HFF-Myc (cell line): ENCODE results near the gene ZNF474.

Experiments used
- DNase-seq: peaks from one replicate; pipeline ENCODE4 v3.0.0-alpha.2; 2011; ENCODE audit warnings: low read depth; ENCODE audit errors: extremely low read depth
- H3K4me3 ChIP-seq: replicated peaks from 2 replicates; pipeline ENCODE4 v1.5.1; 2011; ENCODE audit warnings: low read depth, mild to moderate bottlenecking, control low read depth, low read length
- CTCF ChIP-seq: IDR thresholded peaks from 2 replicates; pipeline ENCODE4 v1.5.1; 2012; ENCODE audit warnings: mild to moderate bottlenecking, low read depth, low read length, control low read depth; ENCODE audit errors: missing control alignments

ZNF474 gene

GRCh38 chr5:122118356-122118948 lies 10.9 kb upstream of the ZNF474 start:
- DNase-seq: no peak
- H3K4me3 ChIP-seq: no peak overlapping the region
- no peak for TF ChIP-seq CTCF

GRCh38 chr5:122119205-122119604 lies 10.1 kb upstream of the ZNF474 start:
- no peak for DNase-seq
- TF ChIP-seq CTCF: no peak
- no peak overlapping the region for H3K4me3 ChIP-seq

GRCh38 chr5:122120493-122120892 lies 8.9 kb upstream of the ZNF474 start:
- TF ChIP-seq CTCF: no peak
- no peak overlapping the region for H3K4me3 ChIP-seq

GRCh38 chr5:122120957-122121356 lies 8.4 kb upstream of the ZNF474 start:
- no peak for DNase-seq
- no peak for TF ChIP-seq CTCF
- no peak overlapping the region for H3K4me3 ChIP-seq

More at GRCh38 chr5:122120493-122120892, 8.9 kb upstream of the ZNF474 start:
- no peak for DNase-seq

GRCh38 chr5:122121479-122122465 lies 7.6 kb upstream of the ZNF474 start:
- H3K4me3 ChIP-seq: no peak overlapping the region
- no peak for DNase-seq

GRCh38 chr5:122124766-122125165 lies 4.6 kb upstream of the ZNF474 start:
- TF ChIP-seq CTCF: no peak
- H3K4me3 ChIP-seq: no peak overlapping the region
- no peak for DNase-seq

More at GRCh38 chr5:122121479-122122465, 7.6 kb upstream of the ZNF474 start:
- no peak for TF ChIP-seq CTCF
